Breast epithelium (tissue), 4 donors: ENCODE data around the gene PTPRN2. TPM values are rescaled to one million over a fixed set of nuclear protein-coding genes. Genes with fewer than 3 reads are reported as not detected.

Experiments
- DNase-seq, 2 donors: peaks; one replicate each; pipeline ENCODE4 v3.0.0-alpha.2; 2019; ENCODE audit warnings: low spot score in 2 of 2
- H3K27ac ChIP-seq, 2 donors: fragments of 200-600 bp; sonication (generic) in 1 of 2; one replicate each; pipeline ENCODE4 v1.5.1; 2016 to 2019; ENCODE audit warnings: mild to moderate bottlenecking in 1 of 2
- H3K27me3 ChIP-seq, 2 donors: fragments of 200-600 bp; sonication (generic) in 1 of 2; one replicate each; pipeline versions ENCODE4 v1.5.1 to v1.6.0; 2017 to 2019; ENCODE audit warnings: control low read depth in 1 of 2, mild to moderate bottlenecking in 1 of 2
- H3K36me3 ChIP-seq: fragments of 200-600 bp; one replicate; pipeline ENCODE4 v1.5.1; 2019
- H3K4me1 ChIP-seq, 2 donors: fragments of 200-600 bp; sonication (generic); one replicate each; pipeline ENCODE4 v1.5.1; 2016 to 2019; ENCODE audit warnings: control low read depth in 1 of 2
- H3K4me3 ChIP-seq, 3 donors: fragments of 200-600 bp; sonication (generic); 1 replicate in 2 of 3; 2 replicates in 1 of 3; pipeline ENCODE4 v1.5.1; 2016 to 2019; ENCODE audit warnings: mild to moderate bottlenecking in 3 of 3, moderate library complexity in 2 of 3
- H3K9me3 ChIP-seq, 2 donors: fragments of 200-600 bp; sonication (generic) in 1 of 2; one replicate each; pipeline ENCODE4 v1.5.1; 2016 to 2019; ENCODE audit warnings: control low read depth in 1 of 2
- CTCF ChIP-seq, 3 donors: fragments of 450-650 bp; IDR thresholded peaks; one replicate each; pipeline ENCODE4 v1.5.1; 2016 to 2017; ENCODE audit warnings: antibody characterized with exemption in 3 of 3, mild to moderate bottlenecking in 3 of 3, moderate library complexity in 3 of 3
- POLR2A ChIP-seq: fragments of 450-650 bp; IDR thresholded peaks from one replicate; pipeline ENCODE4 v1.6.1; 2016; ENCODE audit warnings: antibody characterized with exemption, mild to moderate bottlenecking, moderate library complexity
- POLR2AphosphoS5 ChIP-seq, 3 donors: sonication (generic); formaldehyde crosslinking; IDR thresholded peaks; one replicate each; pipeline ENCODE4 v1.6.1; 2017; ENCODE audit warnings: antibody characterized with exemption in 3 of 3
- intact Hi-C: fragments of 100-400 bp; cut with DNase I; formaldehyde crosslinking; loops from one replicate; pipeline ENCODE4 v1.15.1; 2023; ENCODE audit warnings: low total_unique reads
- total RNA-seq, 3 donors: library from RNA; depleted of rRNA; stranded (reverse); fragments of >200 nt; gene quantifications; one replicate each; pipeline ENCODE4 v1.1.0, GENCODE V29; 2016

Gene PTPRN2
- total RNA-seq, 3 donors from 2014 or later: 1.6 to 2.2 (median 2.2) TPM

GRCh38 chr7:157662981-157663716 lies 924.5 kb downstream of the PTPRN2 start:
- TF ChIP-seq POLR2AphosphoS5 (IDR thresholded peaks at IDR 0.05): no peak
- TF ChIP-seq POLR2A: no peak
- no peak for TF ChIP-seq CTCF (IDR thresholded peaks at IDR 0.05)
- Histone ChIP-seq H3K27ac (no peak overlapping the region), H3K27me3 (peaks cover 0 to 19% of the 10 kb centered on the region in 2 donors), H3K4me3 (no peak overlapping the region), H3K36me3 (no peaks in the 10 kb centered on the region), H3K4me1 (no peaks in the 10 kb centered on the region), H3K9me3 (peaks cover 0 to 4% of the 10 kb centered on the region in 2 donors)
- intact Hi-C loops: no loop called here
- no peak for DNase-seq

DNA sequence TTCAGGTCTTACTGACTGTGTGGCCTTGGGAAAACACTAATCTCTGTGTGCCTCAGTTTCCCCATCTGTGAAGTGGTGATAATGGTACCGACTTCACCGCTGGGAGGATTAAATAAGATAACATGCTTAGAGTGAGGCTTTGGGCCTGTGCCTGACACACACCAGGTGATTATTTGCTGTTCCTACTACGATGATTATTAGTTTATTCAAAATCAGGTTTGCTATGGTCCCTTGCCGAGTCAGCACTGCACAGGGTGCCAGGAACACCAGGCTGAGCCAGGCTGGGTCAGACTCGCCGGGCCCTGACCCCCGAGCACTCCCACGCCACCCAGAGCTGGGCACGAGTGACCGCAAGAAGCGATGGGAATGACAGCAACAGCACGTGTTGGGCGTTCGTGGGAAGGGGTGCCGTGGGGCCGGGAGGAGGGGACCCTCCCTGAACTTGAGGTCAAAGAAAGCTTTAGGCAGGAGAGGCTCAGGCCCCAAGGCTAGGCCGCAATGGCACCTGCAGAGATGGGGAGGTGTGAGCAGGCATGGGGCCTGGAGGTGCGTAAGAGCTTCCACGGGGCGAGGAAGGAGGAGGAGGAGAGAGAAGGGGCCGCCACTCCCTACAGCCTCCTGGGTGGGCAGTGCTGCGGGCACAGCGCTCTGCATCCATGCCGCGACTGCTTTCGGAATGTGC lies 925.4 kb downstream of the PTPRN2 start:
- DNase-seq: no peak
- TF ChIP-seq POLR2A (no peak), POLR2AphosphoS5 (IDR thresholded peaks at IDR 0.05) (no peak)
- Histone ChIP-seq H3K27ac (no peak overlapping the region), H3K27me3 (peaks cover 0 to 19% of the 10 kb centered on the region in 2 donors), H3K36me3 (no peaks in the 10 kb centered on the region), H3K4me3 (no peak overlapping the region), H3K9me3 (peaks cover 0 to 4% of the 10 kb centered on the region in 2 donors), H3K4me1 (no peaks in the 10 kb centered on the region)
- intact Hi-C loops: no loop called here

DNA sequence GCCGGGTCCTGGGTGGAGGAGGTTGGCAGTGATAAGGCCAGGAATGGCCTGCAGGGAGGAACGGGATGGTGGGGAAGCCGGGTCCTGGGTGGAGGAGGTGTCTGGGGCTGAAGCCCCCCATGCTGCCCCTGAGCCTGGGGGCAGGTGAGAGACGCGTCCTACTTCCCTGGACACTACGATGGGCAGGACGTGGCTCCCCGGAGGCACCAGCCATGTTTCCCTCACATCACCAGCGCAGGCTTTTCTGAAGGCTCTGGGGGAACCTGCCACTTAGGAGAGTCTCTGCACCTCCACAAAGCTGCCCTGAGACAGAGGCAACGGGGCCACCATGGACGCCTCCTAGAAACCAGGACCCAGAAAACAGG lies 926.0 kb downstream of the PTPRN2 start:
- intact Hi-C loops: no loop called here
- DNase-seq: no peak
- no peak for TF ChIP-seq POLR2AphosphoS5 (IDR thresholded peaks at IDR 0.05)
- TF ChIP-seq CTCF (IDR thresholded peaks at IDR 0.05): no peak
- no peak for TF ChIP-seq POLR2A
- Histone ChIP-seq H3K4me3 (no peak overlapping the region), H3K9me3 (peaks cover 0 to 4% of the 10 kb centered on the region in 2 donors), H3K4me1 (no peaks in the 10 kb centered on the region), H3K36me3 (no peaks in the 10 kb centered on the region), H3K27me3 (peaks cover 0 to 19% of the 10 kb centered on the region in 2 donors), H3K27ac (no peak overlapping the region)

GRCh38 chr7:157660971-157661610 lies 926.5 kb downstream of the PTPRN2 start:
- TF ChIP-seq POLR2AphosphoS5 (IDR thresholded peaks at IDR 0.05): no peak
- no peak for TF ChIP-seq POLR2A
- TF ChIP-seq CTCF (IDR thresholded peaks at IDR 0.05): no peak
- no peak for DNase-seq
- Histone ChIP-seq H3K4me3 (no peak overlapping the region), H3K9me3 (peaks cover 0 to 4% of the 10 kb centered on the region in 2 donors), H3K27ac (no peak overlapping the region), H3K27me3 (peaks cover 0 to 19% of the 10 kb centered on the region in 2 donors), H3K4me1 (no peaks in the 10 kb centered on the region), H3K36me3 (no peaks in the 10 kb centered on the region)
- intact Hi-C loops: no loop called here

DNA sequence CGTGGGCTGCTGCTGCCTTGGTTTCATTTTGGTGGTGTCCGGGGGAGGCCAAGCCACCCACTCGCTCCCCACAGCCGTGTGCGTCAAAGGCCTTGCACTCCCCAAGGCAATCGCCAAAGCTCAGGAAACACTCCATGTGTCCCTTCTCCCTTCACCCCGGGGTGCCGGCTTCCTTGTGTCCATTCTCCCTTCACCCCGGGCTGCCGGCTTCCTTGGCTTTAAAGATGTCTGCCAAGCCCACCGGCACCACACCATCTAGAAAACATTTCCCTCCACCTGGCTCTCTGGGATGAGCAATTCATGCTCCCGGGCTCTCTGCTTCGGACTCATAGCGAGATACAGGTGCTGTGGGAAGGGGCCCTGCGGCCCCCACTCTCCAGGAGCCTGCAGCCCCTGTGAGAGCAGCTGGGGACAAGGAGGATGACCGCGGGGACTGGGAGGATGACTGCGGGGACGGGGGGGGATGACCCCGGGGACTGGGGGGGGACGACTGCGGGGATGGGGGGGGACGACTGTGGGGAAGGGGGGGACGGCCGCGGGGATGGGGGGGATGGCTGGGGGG lies 928.7 kb downstream of the PTPRN2 start:
- Histone ChIP-seq H3K36me3 (no peaks in the 10 kb centered on the region), H3K27ac (no peak overlapping the region), H3K27me3 (peaks cover 0 to 19% of the 10 kb centered on the region in 2 donors), H3K4me1 (no peaks in the 10 kb centered on the region), H3K9me3 (peaks cover 0 to 4% of the 10 kb centered on the region in 2 donors), H3K4me3 (peak overlapping the region in 2 of 3 donors; percentile 15 to 25)
- intact Hi-C loops: no loop called here
- DNase-seq: no peak
- no peak for TF ChIP-seq POLR2A
- TF ChIP-seq POLR2AphosphoS5 (IDR thresholded peaks at IDR 0.05): no peak
- no peak for TF ChIP-seq CTCF (IDR thresholded peaks at IDR 0.05)
